Bone marrow (tissue), 2 donors: Measurements from ENCODE around the gene ARGFX.
"Not testable (repeated sequence)": the region's sequence is repeated elsewhere in the genome, so short reads cannot be mapped to it uniquely, and the experiment has no call there.

ENCODE experiments used
- DNase-seq, 2 donors: peaks; one replicate each; lab custom pipeline; 2025; lab: John Stamatoyannopoulos, UW

Gene ARGFX

GRCh38 chr3:121599900-121600299, 32.2 kb downstream of the ARGFX start:
- not testable (repeated sequence) for DNase-seq

- no peak for DNase-seq
Measured at GRCh38 chr3:121601212-121601812, 33.6 kb downstream of the ARGFX start.

GRCh38 chr3:121604759-121605158, 37.0 kb downstream of the ARGFX start:
- DNase-seq: no peak

GRCh38 chr3:121606106-121606505, 38.4 kb downstream of the ARGFX start:
- no peak for DNase-seq
